TTC549 (cell line): ENCODE data around the gene PPP1R9A.

Experiments used
- FAIRE-seq: peaks from 2 replicates; lab custom pipeline; 2012; peaks lifted over from hg19 to GRCh38; lab: Jason Lieb, UNC

PPP1R9A gene

GRCh38 chr7:95035295-95035694, 127.9 kb downstream of the PPP1R9A start:
- no peak for FAIRE-seq

GRCh38 chr7:95041031-95041430, 133.6 kb downstream of the PPP1R9A start:
- FAIRE-seq: no peak

GRCh38 chr7:95045236-95045923, 138.0 kb downstream of the PPP1R9A start:
- FAIRE-seq: no peak

- no peak for FAIRE-seq
These were observed 139.3 kb downstream of the PPP1R9A start for GRCh38 chr7:95046494-95047240.

GRCh38 chr7:95047291-95047690, 139.9 kb downstream of the PPP1R9A start:
- FAIRE-seq: no peak

GRCh38 chr7:95052566-95053094, 145.2 kb downstream of the PPP1R9A start:
- no peak for FAIRE-seq

GRCh38 chr7:95054386-95054785, 147.0 kb downstream of the PPP1R9A start:
- FAIRE-seq: no peak

- no peak for FAIRE-seq
These were observed 147.9 kb downstream of the PPP1R9A start for GRCh38 chr7:95055295-95055694.

GRCh38 chr7:95056107-95056739, 148.8 kb downstream of the PPP1R9A start:
- no peak for FAIRE-seq

- no peak for FAIRE-seq
These were observed 149.5 kb downstream of the PPP1R9A start for GRCh38 chr7:95056901-95057300.

GRCh38 chr7:95059842-95060313, 152.5 kb downstream of the PPP1R9A start:
- no peak for FAIRE-seq

GRCh38 chr7:95062901-95063300, 155.5 kb downstream of the PPP1R9A start:
- no peak for FAIRE-seq

- FAIRE-seq: no peak
These were observed 159.5 kb downstream of the PPP1R9A start for GRCh38 chr7:95066737-95067530.

- no peak for FAIRE-seq
These were observed 181.3 kb downstream of the PPP1R9A start for GRCh38 chr7:95088536-95089215.

- no peak for FAIRE-seq
These were observed 182.3 kb downstream of the PPP1R9A start for GRCh38 chr7:95089414-95090315.

- FAIRE-seq: no peak
These were observed 184.9 kb downstream of the PPP1R9A start for GRCh38 chr7:95092324-95092723.

GRCh38 chr7:95095259-95095965, 188.0 kb downstream of the PPP1R9A start:
- FAIRE-seq: no peak

- FAIRE-seq: no peak
These were observed 188.7 kb downstream of the PPP1R9A start for GRCh38 chr7:95095966-95096540.

- no peak for FAIRE-seq
These were observed 189.9 kb downstream of the PPP1R9A start for GRCh38 chr7:95097291-95097690.
